Activated CD4-positive, alpha-beta T cell treated with anti-CD3 and anti-CD28 coated beads for 36 hours (primary cell): ENCODE results near the gene PRR5L. TPM values are rescaled to one million over a fixed set of nuclear protein-coding genes. Genes with fewer than 3 reads are reported as not detected.

Source experiments
- ATAC-seq: fragments of 200-7000 bp; cut with Tn5 transposase; one replicate; pipeline ENCODE4 v1.10.0; 2021; ENCODE audit warnings: mild to moderate bottlenecking, moderate library complexity
- CTCF ChIA-PET: fragments of 350-600 bp; sonication (Branson Sonifier 250); formaldehyde crosslinking; loops from one replicate; lab custom pipeline; 2021; ENCODE audit warnings: antibody characterized with exemption; lab: Charles Lee
- POLR2A ChIA-PET: fragments of 350-600 bp; sonication (Branson Sonifier 250); formaldehyde crosslinking; loops from one replicate; lab custom pipeline; 2021; ENCODE audit warnings: antibody characterized with exemption, inconsistent platforms; lab: Charles Lee
- DNase-seq: peaks from one replicate; pipeline ENCODE4 v3.0.0-alpha.2; 2020
- H3K27ac Mint-ChIP-seq: one replicate; pipeline ENCODE4 v1.8.0; 2021; ENCODE audit warnings: mixed read lengths
- H3K27me3 Mint-ChIP-seq: one replicate; pipeline ENCODE4 v1.8.0; 2021; ENCODE audit warnings: mixed read lengths
- H3K36me3 Mint-ChIP-seq: one replicate; pipeline ENCODE4 v1.8.0; 2021; ENCODE audit warnings: low read depth, mixed read lengths
- H3K4me1 Mint-ChIP-seq: one replicate; pipeline ENCODE4 v1.8.0; 2021; ENCODE audit warnings: mixed read lengths
- H3K4me3 Mint-ChIP-seq: one replicate; pipeline ENCODE4 v1.8.0; 2021; ENCODE audit warnings: mild to moderate bottlenecking, moderate library complexity, mixed read lengths
- H3K9me3 Mint-ChIP-seq: one replicate; pipeline ENCODE4 v1.8.0; 2021; ENCODE audit warnings: low read depth, mixed read lengths
- intact Hi-C, 2 experiments: fragments of 100-400 bp; cut with DNase I in 1 of 2; cut with micrococcal nuclease in 1 of 2; formaldehyde crosslinking; loops; one replicate each; pipeline versions ENCODE4 v1.14.2 to v1.15.1; 2022 to 2024; cut with DNase I, micrococcal nuclease
- total RNA-seq, 2 experiments: library from RNA; stranded (reverse); gene quantifications; one replicate each; pipeline ENCODE4 v1.2.3, GENCODE V29; 2021

PRR5L gene
- total RNA-seq, 2 experiments from 2014 or later = 23.2 to 28.6 TPM

- Mint-ChIP-seq H3K4me1 (peaks cover 4% of the 10 kb centered on the region), H3K27me3 (peaks cover 2% of the 10 kb centered on the region), H3K27ac (no peak overlapping the region), H3K4me3 (no peak overlapping the region), H3K36me3 (peaks cover 6% of the 10 kb centered on the region), H3K9me3 (no peaks in the 10 kb centered on the region)
- ChIA-PET CTCF (interaction anchor here (0.8 kb wide), 1 partner anchor 128 kb away, joined by 3 read pairs; no protein-coding TSS in a partner anchor), POLR2A (no interaction called here)
- intact Hi-C loops = no loop called here
- DNase-seq = no peak
- ATAC-seq = no peak
These were observed 163.0 kb downstream of the PRR5L start for GRCh38 chr11:36459046-36459445.

GRCh38 chr11:36460220-36460619 is 164.1 kb downstream of the PRR5L start:
- intact Hi-C loops = no loop called here
- ATAC-seq (no peak), DNase-seq (no peak)
- Mint-ChIP-seq H3K4me1 (peaks cover 4% of the 10 kb centered on the region), H3K4me3 (no peak overlapping the region), H3K27ac (no peak overlapping the region), H3K36me3 (peaks cover 6% of the 10 kb centered on the region), H3K9me3 (no peaks in the 10 kb centered on the region), H3K27me3 (peaks cover 2% of the 10 kb centered on the region)
- ChIA-PET POLR2A (no interaction called here), CTCF (interaction anchor here (0.5 to 1.2 kb wide), 3 partner anchors 33 to 1516 kb away, joined by 3 read pairs; no protein-coding TSS in a partner anchor)

GRCh38 chr11:36462321-36462720 is 166.2 kb downstream of the PRR5L start:
- Mint-ChIP-seq H3K36me3 (no peaks in the 10 kb centered on the region), H3K4me3 (no peak overlapping the region), H3K9me3 (no peaks in the 10 kb centered on the region), H3K27me3 (peaks cover 2% of the 10 kb centered on the region), H3K4me1 (peaks cover 4% of the 10 kb centered on the region), H3K27ac (no peak overlapping the region)
- intact Hi-C loops = no loop called here
- no peak for DNase-seq
- ChIA-PET CTCF (interaction anchor here (0.7 to 1.3 kb wide), 2 partner anchors 9 to 99 kb away, joined by 4 read pairs; no protein-coding TSS in a partner anchor), POLR2A (interaction anchor here (0.7 kb wide), 1 partner anchor 110 kb away, joined by 3 read pairs; no protein-coding TSS in a partner anchor)
- ATAC-seq = no peak

- intact Hi-C loops = loop anchor here in 1 of 2 experiments (2.0 kb wide), 1 partner anchor 19 kb away; no protein-coding TSS in a partner anchor
- Mint-ChIP-seq H3K36me3 (no peaks in the 10 kb centered on the region), H3K4me3 (no peak overlapping the region), H3K4me1 (peaks cover 4% of the 10 kb centered on the region), H3K27ac (no peak overlapping the region), H3K27me3 (peaks cover 2% of the 10 kb centered on the region), H3K9me3 (no peaks in the 10 kb centered on the region)
- DNase-seq (no peak), ATAC-seq (no peak)
- ChIA-PET POLR2A (interaction anchor here (0.6 kb wide), 1 partner anchor 13 kb away, joined by 3 read pairs; no protein-coding TSS in a partner anchor), CTCF (interaction anchor here (0.9 to 1.7 kb wide), 4 partner anchors 14 to 172 kb away, joined by 3 to 5 read pairs (median 4); no protein-coding TSS in a partner anchor)
These were observed 167.7 kb downstream of the PRR5L start for GRCh38 chr11:36463781-36464180.

GRCh38 chr11:36464720-36465119 is 168.6 kb downstream of the PRR5L start:
- ATAC-seq (no peak), DNase-seq (no peak)
- ChIA-PET POLR2A (no interaction called here), CTCF (interaction anchor here (0.6 to 1.7 kb wide), 8 partner anchors 10 to 173 kb away, joined by 3 to 6 read pairs (median 4); no protein-coding TSS in a partner anchor)
- H3K4me1 Mint-ChIP-seq = peaks cover 4% of the 10 kb centered on the region
- H3K9me3 Mint-ChIP-seq = no peaks in the 10 kb centered on the region
- intact Hi-C loops = loop anchor here (2.0 to 5.0 kb wide), 2 partner anchors 20 to 87 kb away; no protein-coding TSS in a partner anchor
- peaks cover 2% of the 10 kb centered on the region for H3K27me3 Mint-ChIP-seq
- H3K36me3 Mint-ChIP-seq = peaks cover 1% of the 10 kb centered on the region
- no peak overlapping the region for H3K27ac Mint-ChIP-seq
- no peak overlapping the region for H3K4me3 Mint-ChIP-seq

- CTCF ChIA-PET = interaction anchor here (0.8 to 1.7 kb wide), 8 partner anchors 11 to 174 kb away, joined by 3 to 5 read pairs (median 4); no protein-coding TSS in a partner anchor
- DNase-seq = no peak
- H3K4me3 Mint-ChIP-seq = no peak overlapping the region
- peak; percentile 71 for ATAC-seq
- intact Hi-C loops = loop anchor here (2.0 to 5.0 kb wide), 2 partner anchors 21 to 88 kb away; no protein-coding TSS in a partner anchor
- H3K9me3 Mint-ChIP-seq = no peaks in the 10 kb centered on the region
- peaks cover 1% of the 10 kb centered on the region for H3K36me3 Mint-ChIP-seq
- H3K27me3 Mint-ChIP-seq = peaks cover 2% of the 10 kb centered on the region
- POLR2A ChIA-PET = no interaction called here
- H3K27ac Mint-ChIP-seq = no peak overlapping the region
- H3K4me1 Mint-ChIP-seq = no peaks in the 10 kb centered on the region
These were observed 169.5 kb downstream of the PRR5L start for GRCh38 chr11:36465449-36466163.

- H3K4me3 Mint-ChIP-seq = no peak overlapping the region
- CTCF ChIA-PET = interaction anchor here (0.7 kb wide), 1 partner anchor 17 kb away, joined by 4 read pairs; no protein-coding TSS in a partner anchor
- peaks cover 1% of the 10 kb centered on the region for H3K36me3 Mint-ChIP-seq
- no peaks in the 10 kb centered on the region for H3K4me1 Mint-ChIP-seq
- POLR2A ChIA-PET = no interaction called here
- no peaks in the 10 kb centered on the region for H3K9me3 Mint-ChIP-seq
- no peak overlapping the region for H3K27ac Mint-ChIP-seq
- no peak for ATAC-seq
- DNase-seq = no peak
- intact Hi-C loops = loop anchor here in 1 of 2 experiments (5.0 kb wide), 1 partner anchor 90 kb away; no protein-coding TSS in a partner anchor
- H3K27me3 Mint-ChIP-seq = peaks cover 2% of the 10 kb centered on the region
These were observed 170.9 kb downstream of the PRR5L start for GRCh38 chr11:36467012-36467411.

- DNase-seq (no peak), ATAC-seq (no peak)
- ChIA-PET CTCF (interaction anchor here (0.9 to 2.1 kb wide), 5 partner anchors 10 to 175 kb away, joined by 3 to 7 read pairs (median 4); no protein-coding TSS in a partner anchor), POLR2A (no interaction called here)
- Mint-ChIP-seq H3K4me1 (no peaks in the 10 kb centered on the region), H3K27me3 (peaks cover under 1% of the 10 kb centered on the region), H3K9me3 (no peaks in the 10 kb centered on the region), H3K4me3 (no peak overlapping the region), H3K27ac (no peak overlapping the region), H3K36me3 (peaks cover 1% of the 10 kb centered on the region)
- intact Hi-C loops = loop anchor here in 1 of 2 experiments (5.0 kb wide), 1 partner anchor 91 kb away; no protein-coding TSS in a partner anchor
These were observed 171.8 kb downstream of the PRR5L start for GRCh38 chr11:36467916-36468315.

- DNase-seq (peak; percentile 63), ATAC-seq (peak; percentile 25)
- Mint-ChIP-seq H3K4me1 (no peaks in the 10 kb centered on the region), H3K27me3 (no peaks in the 10 kb centered on the region), H3K4me3 (no peak overlapping the region), H3K36me3 (peaks cover 1% of the 10 kb centered on the region), H3K27ac (no peak overlapping the region), H3K9me3 (no peaks in the 10 kb centered on the region)
- ChIA-PET POLR2A (no interaction called here), CTCF (interaction anchor here (0.9 to 2.1 kb wide), 5 partner anchors 9 to 177 kb away, joined by 3 to 7 read pairs (median 4); no protein-coding TSS in a partner anchor)
- intact Hi-C loops = loop anchor here in 1 of 2 experiments (5.0 kb wide), 1 partner anchor 92 kb away; no protein-coding TSS in a partner anchor
These were observed 173.0 kb downstream of the PRR5L start for GRCh38 chr11:36469063-36469462.

- POLR2A ChIA-PET = no interaction called here
- no peak overlapping the region for H3K27ac Mint-ChIP-seq
- CTCF ChIA-PET = interaction anchor here (0.6 to 2.4 kb wide), 6 partner anchors 9 to 178 kb away, joined by 3 to 8 read pairs (median 4); no protein-coding TSS in a partner anchor
- no peaks in the 10 kb centered on the region for H3K27me3 Mint-ChIP-seq
- intact Hi-C loops = loop anchor here in 1 of 2 experiments (5.0 kb wide), 1 partner anchor 93 kb away; no protein-coding TSS in a partner anchor
- H3K36me3 Mint-ChIP-seq = peaks cover 1% of the 10 kb centered on the region
- H3K4me1 Mint-ChIP-seq = no peaks in the 10 kb centered on the region
- ATAC-seq (no peak), DNase-seq (no peak)
- H3K9me3 Mint-ChIP-seq = no peaks in the 10 kb centered on the region
- no peak overlapping the region for H3K4me3 Mint-ChIP-seq
These were observed 174.1 kb downstream of the PRR5L start for GRCh38 chr11:36469881-36470802.
